Right renal pelvis (tissue), 4 donors: Measurements from ENCODE around the gene SLFN13. TPM values are rescaled to one million over a fixed set of nuclear protein-coding genes. Genes with fewer than 3 reads are reported as not detected.
"Not testable (repeated sequence)": the region's sequence is repeated elsewhere in the genome, so short reads cannot be mapped to it uniquely, and the experiment has no call there.

Experiments
- DNase-seq, 4 donors: peaks; one replicate each; pipeline ENCODE4 v3.0.0-alpha.2; 2013; ENCODE audit warnings: low read depth in 4 of 4, low spot score in 3 of 4, missing footprints in 1 of 4
- polyA plus RNA-seq, 4 donors: library from polyadenylated mRNA; unstranded; fragments of 120-200 nt; gene quantifications; one replicate each; pipeline ENCODE4 v1.2.1, GENCODE V29; 2013; ENCODE audit not compliant: insufficient read length in 4 of 4

The SLFN13 gene
- polyA plus RNA-seq, 4 donors: 21.6 to 27.5 (median 23.2) TPM

GRCh38 chr17:35433075-35433894, 15.3 kb downstream of the SLFN13 start:
- DNase-seq: peak in 3 of 4 donors; percentile 49 to 77 (median 68)

GRCh38 chr17:35432176-35433074, 16.1 kb downstream of the SLFN13 start, which contains the start of gene SLFN12:
Gene SLFN12 (minus strand): TSS chr17:35432500. CDS start chr17:35423028, 9,472 bp downstream.
- DNase-seq: peak; percentile 71 to 92 (median 83)

- no peak for DNase-seq
These were observed 18.9 kb downstream of the SLFN13 start for GRCh38 chr17:35429702-35430101.

- DNase-seq: no peak
These were observed 20.3 kb downstream of the SLFN13 start for GRCh38 chr17:35428229-35428628.

GRCh38 chr17:35423761-35424160, 24.8 kb downstream of the SLFN13 start:
- no peak for DNase-seq

- DNase-seq: not testable (repeated sequence)
These were observed 27.5 kb downstream of the SLFN13 start for GRCh38 chr17:35421069-35421468.

GRCh38 chr17:35416659-35417058, 31.9 kb downstream of the SLFN13 start:
- no peak for DNase-seq

- DNase-seq: not testable (repeated sequence)
These were observed 33.9 kb downstream of the SLFN13 start for GRCh38 chr17:35414707-35415106.

GRCh38 chr17:35414247-35414646, 34.3 kb downstream of the SLFN13 start:
- DNase-seq: no peak

GRCh38 chr17:35407531-35407930, 41.0 kb downstream of the SLFN13 start:
- DNase-seq: no peak

GRCh38 chr17:35406568-35406967, 42.0 kb downstream of the SLFN13 start:
- no peak for DNase-seq

- DNase-seq: no peak
These were observed 44.2 kb downstream of the SLFN13 start for GRCh38 chr17:35404360-35404759.

GRCh38 chr17:35393783-35394182, 54.8 kb downstream of the SLFN13 start:
- not testable (repeated sequence) for DNase-seq

GRCh38 chr17:35390663-35391062, 57.9 kb downstream of the SLFN13 start:
- DNase-seq: no peak

GRCh38 chr17:35390156-35390555, 58.4 kb downstream of the SLFN13 start:
- no peak for DNase-seq

GRCh38 chr17:35387496-35387895, 61.1 kb downstream of the SLFN13 start:
- no peak for DNase-seq

Other genes with a start within 250 kb of the SLFN13 start
- gene SLFN5, start 205.7 kb downstream of the SLFN13 start, polyA plus RNA-seq: 10 to 100 TPM; 11.5 to 17.6 (median 15.3) TPM
- gene SLFN11, start 75.1 kb downstream of the SLFN13 start, polyA plus RNA-seq: 10 to 100 TPM; 10.7 to 15.0 (median 13.0) TPM
- 10 to 100 TPM; 14.2 to 22.8 (median 19.0) TPM for gene SLFN12, start 16.3 kb downstream of the SLFN13 start, polyA plus RNA-seq
- gene SLFN12L, start 88.9 kb upstream of the SLFN13 start, polyA plus RNA-seq: under 1 TPM; 0.10 to 0.21 (median 0.13) TPM
- under 1 TPM; 0.15 to 0.32 (median 0.21) TPM for gene SLFN14, start 112.1 kb upstream of the SLFN13 start, polyA plus RNA-seq
- gene PEX12, start 129.8 kb upstream of the SLFN13 start, polyA plus RNA-seq: 10 to 100 TPM; 11.8 to 14.9 (median 13.4) TPM
- 100 to 1,000 TPM; 119 to 139 (median 134) TPM for gene AP2B1, start 138.6 kb upstream of the SLFN13 start, polyA plus RNA-seq